HepG2 (cell line): Measurements from ENCODE around the gene KANK4. TPM values are rescaled to one million over a fixed set of nuclear protein-coding genes. Genes with fewer than 3 reads are reported as not detected.

ENCODE experiments used
- ATAC-seq: fragments of 200-7000 bp; cut with Tn5 transposase; 3 replicates; pipeline ENCODE4 v1.9.1; 2020; ENCODE audit warnings: mild to moderate bottlenecking, moderate library complexity
- BruUV-seq: library from RNA; stranded (reverse); fragments of 400-500 nt; replicated peaks from 2 replicates; lab custom pipeline; 2021; lab: Mats Ljungman, UMichigan
- CTCF ChIA-PET: fragments of 300-600 bp; formaldehyde crosslinking; extraction: SDS; loops from one replicate; lab custom pipeline; 2021; ENCODE audit warnings: low total read pairs, inconsistent platforms, low intra/inter-chr PET ratio; lab: Yijun Ruan, JAX
- POLR2A ChIA-PET: fragments of 350-600 bp; sonication (Branson Sonifier 250); formaldehyde crosslinking; loops from one replicate; lab custom pipeline; 2020; ENCODE audit warnings: antibody characterized with exemption, inconsistent platforms; lab: Yijun Ruan, JAX
- DNase-seq: peaks from one replicate; pipeline ENCODE4 v3.0.0-alpha.2; 2015; ENCODE audit warnings: low spot score
- FAIRE-seq: peaks from 3 replicates; lab custom pipeline; 2011; peaks lifted over from hg19 to GRCh38; lab: Jason Lieb, UNC
- H2AFZ ChIP-seq: one replicate; pipeline ENCODE4 v1.6.1; 2011; ENCODE audit warnings: low read length, inconsistent platforms
- H3K27ac ChIP-seq: fragments of 300-600 bp; 3 replicates; pipeline ENCODE4 v1.8.0; 2011; ENCODE audit warnings: mixed run types, mild to moderate bottlenecking, mixed read lengths, low read length, inconsistent platforms; ENCODE audit not compliant: insufficient read depth; ENCODE audit errors: extremely low read length
- H3K27me3 ChIP-seq, 2 experiments: fragments of 200-600 bp in 1 of 2; 2 replicates in 1 of 2; 3 replicates in 1 of 2; pipeline versions ENCODE4 v1.6.0 to v1.8.0; 2011; ENCODE audit warnings: low read length in 2 of 2, mild to moderate bottlenecking in 2 of 2, moderate library complexity in 2 of 2, inconsistent platforms in 1 of 2; ENCODE audit not compliant: insufficient read depth in 2 of 2, control insufficient read depth in 1 of 2
- H3K36me3 ChIP-seq, 2 experiments: fragments of 200-600 bp in 1 of 2; replicated peaks in 1 of 2; 2 replicates in 1 of 2; 3 replicates in 1 of 2; pipeline versions ENCODE4 v1.5.1 to v1.8.0; 2011; ENCODE audit warnings: low read length in 2 of 2, inconsistent platforms in 1 of 2; ENCODE audit not compliant: insufficient read depth in 2 of 2, control insufficient read depth in 1 of 2
- H3K4me1 ChIP-seq: 2 replicates; pipeline ENCODE4 v1.5.1; 2012; ENCODE audit warnings: low read length, inconsistent platforms; ENCODE audit not compliant: insufficient read depth
- H3K4me2 ChIP-seq: 2 replicates; pipeline ENCODE4 v1.6.0; 2011; ENCODE audit warnings: low read depth, low read length, inconsistent platforms
- H3K4me3 ChIP-seq, 3 experiments: fragments of 200-600 bp in 1 of 3; sonication (generic), shearing (Covaris generic) in 1 of 3; replicated peaks in 1 of 3; 2 replicates each; pipeline ENCODE4 v1.5.1; 2011 to 2016; ENCODE audit warnings: low read length in 3 of 3, inconsistent platforms in 2 of 3, low read depth in 2 of 3, mild to moderate bottlenecking in 2 of 3, control low read depth in 1 of 3, mixed read lengths in 1 of 3; ENCODE audit not compliant: insufficient read depth in 1 of 3
- H3K79me2 ChIP-seq: one replicate; pipeline ENCODE4 v1.6.1; 2011; ENCODE audit warnings: low read length, inconsistent platforms; ENCODE audit not compliant: insufficient read depth
- H3K9ac ChIP-seq: 2 replicates; pipeline ENCODE4 v1.6.0; 2011; ENCODE audit warnings: mild to moderate bottlenecking, low read depth, low read length, inconsistent platforms; ENCODE audit not compliant: insufficient read depth
- H3K9me3 ChIP-seq: 2 replicates; pipeline ENCODE4 v1.5.1; 2012; ENCODE audit warnings: mild to moderate bottlenecking, low read length
- H4K20me1 ChIP-seq: 2 replicates; pipeline ENCODE4 v1.6.0; 2011; ENCODE audit warnings: inconsistent platforms, mild to moderate bottlenecking, low read length, moderate library complexity; ENCODE audit not compliant: insufficient read depth
- FOXP1 ChIP-seq, 2 experiments: fragments of 450-650 bp in 1 of 2; IDR thresholded peaks; 2 replicates each; pipeline ENCODE4 v1.6.1; 2017 to 2018; ENCODE audit warnings: antibody characterized with exemption in 1 of 2
- HNF4G ChIP-seq, 2 experiments: sonication (generic) in 1 of 2; formaldehyde crosslinking in 1 of 2; IDR thresholded peaks; 2 replicates each; pipeline versions ENCODE4 v1.4.0 to v1.6.1; 2011 to 2020; ENCODE audit warnings: borderline replicate concordance in 2 of 2, low read depth in 2 of 2, mild to moderate bottlenecking in 2 of 2, low read length in 1 of 2, missing genetic modification reagents in 1 of 2, moderate library complexity in 1 of 2
- KLF16 ChIP-seq, 2 experiments: sonication (generic) in 1 of 2; formaldehyde crosslinking in 1 of 2; IDR thresholded peaks; 2 replicates each; pipeline versions ENCODE4 v1.6.1 to v1.8.0; 2016 to 2023; ENCODE audit warnings: missing genetic modification reagents in 2 of 2, missing compliant biosample characterization in 1 of 2
- NFE2L2 ChIP-seq: fragments of 150-350 bp; IDR thresholded peaks from 2 replicates; pipeline ENCODE4 v1.6.1; 2014; ENCODE audit warnings: low read length
- SP5 ChIP-seq: IDR thresholded peaks from 2 replicates; pipeline ENCODE4 v1.6.1; 2016; ENCODE audit warnings: low read depth, borderline replicate concordance
- ZFY ChIP-seq: sonication (generic); formaldehyde crosslinking; IDR thresholded peaks from 2 replicates; pipeline ENCODE4 v1.4.0; 2020; ENCODE audit warnings: missing genetic modification reagents
- ZFYVE20 ChIP-seq: sonication (generic); formaldehyde crosslinking; IDR thresholded peaks from 2 replicates; pipeline ENCODE4 v1.8.0; 2023; ENCODE audit warnings: low read depth, mild to moderate bottlenecking, moderate library complexity, missing genetic modification reagents, borderline replicate concordance
- ZNF343 ChIP-seq: sonication (generic); formaldehyde crosslinking; IDR thresholded peaks from 2 replicates; pipeline ENCODE4 v1.4.0; 2020; ENCODE audit warnings: mild to moderate bottlenecking, missing genetic modification reagents
- WGBS: methylation state at CpG from one replicate; pipeline ENCODE4 v1.1.6; 2017; ENCODE audit warnings: low lambda C conversion rate; 5-methylcytosine and 5-hydroxymethylcytosine counted together
- in situ Hi-C: cut with HindIII; loops from 2 replicates; pipeline ENCODE4 v1.10.0; 2017; ENCODE audit warnings: low pct_unique_long_range_greater_than_20kb; ENCODE audit not compliant: extremely low pct_ligation_motif_present
- intact Hi-C: fragments of 100-400 bp; cut with micrococcal nuclease; formaldehyde crosslinking; loops from one replicate; pipeline ENCODE4 v1.10.0; 2022; ENCODE audit not compliant: unreplicated experiment
- polyA plus RNA-seq, 8 experiments: library from polyadenylated mRNA; depleted of rRNA in 3 of 8; stranded (reverse) in 7 of 8; unstranded in 1 of 8; fragments of >200 nt; fragmentation: Illumina TruSeq in 4 of 8; extraction: Trizol in 4 of 8; gene quantifications; 2 replicates each; pipeline versions ENCODE4 v1.2.1 to v1.2.3, GENCODE V29; 2011 to 2016; ENCODE audit warnings: low read depth in 4 of 8, missing spikeins in 1 of 8, mixed read lengths in 1 of 8; ENCODE audit not compliant: insufficient read depth in 1 of 8
- small RNA-seq, 3 experiments: library from RNA; depleted of rRNA; stranded (forward); fragments of <200 nt; gene quantifications; one replicate each; pipeline ENCODE3, GENCODE V24; 2012; ENCODE audit warnings: low read depth in 2 of 3, low replicate concordance in 1 of 3; ENCODE audit not compliant: insufficient read length in 3 of 3, insufficient read depth in 2 of 3
- total RNA-seq, 5 experiments: library from RNA; depleted of rRNA; stranded (reverse); fragments of >200 nt; fragmentation: Illumina TruSeq; extraction: Trizol; gene quantifications; 2 replicates each; pipeline ENCODE4 v1.2.3, GENCODE V29; 2016; ENCODE audit warnings: low read depth in 1 of 5

KANK4 gene
- total and polyA plus RNA-seq, 2 of the 13 experiments (the other 11 are each of a cell fraction or from before 2014, with no cell fraction given), result 16.1 to 25.7 TPM

- no peak overlapping the region for H2AFZ ChIP-seq
- CTCF ChIA-PET, result no interaction called here
These were observed 131.1 kb downstream of the KANK4 start for GRCh38 chr1:62188111-62188510.

GRCh38 chr1:62187548-62187947 lies 131.7 kb downstream of the KANK4 start:
- no peaks in the 10 kb centered on the region for H3K27me3 ChIP-seq
- TF ChIP-seq FOXP1 (IDR thresholded peaks at IDR 0.05) (0 out of 2 replicates have a peak, but pooled peaks have one; percentile 46), FOXP1 (CRISPR knock-in tag; IDR thresholded peaks at IDR 0.05) (no peak), ZFY (CRISPR knock-in tag) (no peak)
- TF ChIP-seq, all 625 proteins: peak for 1
- Histone ChIP-seq H3K79me2 (no peaks in the 10 kb centered on the region), H2AFZ (no peak overlapping the region), H3K9me3 (no peaks in the 10 kb centered on the region), H3K4me2 (no peak overlapping the region), H3K4me1 (0 out of 2 replicates have a peak, but pooled peaks cover 7% of the 10 kb centered on the region), H3K27ac (no peak overlapping the region), H3K9ac (no peak overlapping the region), H3K4me3 (no peak overlapping the region), H4K20me1 (no peaks in the 10 kb centered on the region), H3K36me3 (no peaks in the 10 kb centered on the region)
- CTCF ChIA-PET, result no interaction called here
- ATAC-seq (no peak), DNase-seq (no peak), FAIRE-seq (no peak)
- no TSS peak for BruUV-seq
- WGBS, result 96% methylated on average over 5 of the region's 5 CpGs
- POLR2A ChIA-PET, result no interaction called here
- intact Hi-C loops (no loop called here), in situ Hi-C loops (no loop called here)

More at GRCh38 chr1:62188111-62188510, 131.1 kb downstream of the KANK4 start:
- DNase-seq, result no peak
- 0 out of 2 replicates have a peak, but pooled peaks cover 7% of the 10 kb centered on the region for H3K4me1 ChIP-seq
- FAIRE-seq, result no peak
- no peaks in the 10 kb centered on the region for H3K79me2 ChIP-seq
- no peak overlapping the region for H3K4me3 ChIP-seq
- 81% methylated on average over 8 of the region's 8 CpGs for WGBS
- no peak overlapping the region for H3K4me2 ChIP-seq
- H3K9me3 ChIP-seq, result no peaks in the 10 kb centered on the region
- no peaks in the 10 kb centered on the region for H3K36me3 ChIP-seq
- ATAC-seq, result no peak
- in situ Hi-C loops, result no loop called here
- intact Hi-C loops, result no loop called here
- BruUV-seq, result no TSS peak
- H3K27ac ChIP-seq, result no peak overlapping the region
- H4K20me1 ChIP-seq, result no peaks in the 10 kb centered on the region
- H3K9ac ChIP-seq, result no peak overlapping the region
- POLR2A ChIA-PET, result no interaction called here
- H3K27me3 ChIP-seq, result no peaks in the 10 kb centered on the region
- TF ChIP-seq ZNF343 (CRISPR knock-in tag), result no peak
- no peak for TF ChIP-seq SP5 (CRISPR knock-in tag)
- no peak for TF ChIP-seq HNF4G (IDR thresholded peaks at IDR 0.05; ENCODE audit: borderline replicate concordance, low read depth, low read length)
- no peak for TF ChIP-seq HNF4G (CRISPR knock-in tag; IDR thresholded peaks at IDR 0.05; ENCODE audit: borderline replicate concordance, low read depth)
- no peak for TF ChIP-seq NFE2L2
- no peak for TF ChIP-seq KLF16 (CRISPR knock-in tag; IDR thresholded peaks at IDR 0.05)
- TF ChIP-seq ZFYVE20 (CRISPR knock-in tag), result no peak

Small RNAs within 50 kb of the gene (small RNA-seq; reads per million reads assigned to genes)
- gene RNU6-371P, result 0 reads per million in 3 experiments

Other genes with a start within 250 kb of the KANK4 start
- gene L1TD1, start 124.6 kb downstream of the KANK4 start, total RNA-seq (2016; rRNA removed; fragmentation: Illumina TruSeq; extraction: Trizol), result not detected in 2 replicates
- gene L1TD1, start 124.6 kb downstream of the KANK4 start, polyA plus RNA-seq (2011; rRNA removed), result not detected in 2 replicates
- 64.6 and 91.7 TPM in 2 replicates for gene USP1, start 117.6 kb upstream of the KANK4 start, total RNA-seq (2016; rRNA removed; fragmentation: Illumina TruSeq; extraction: Trizol)
- gene USP1, start 117.6 kb upstream of the KANK4 start, polyA plus RNA-seq (2011; rRNA removed), result 5.8 and 9.0 TPM in 2 replicates